HepG2 (cell line): ENCODE data around the gene RIPK1. TPM values are rescaled to one million over a fixed set of nuclear protein-coding genes. Genes with fewer than 3 reads are reported as not detected.

Experiments
- ELF4 ChIP-seq: sonication (generic); formaldehyde crosslinking; IDR thresholded peaks from 2 replicates; pipeline ENCODE4 v1.5.0; 2020; ENCODE audit warnings: missing genetic modification reagents, mild to moderate bottlenecking, moderate library complexity, borderline replicate concordance
- KMT2B ChIP-seq: IDR thresholded peaks from 2 replicates; pipeline ENCODE4 v1.6.1; 2016; ENCODE audit warnings: missing genetic modification reagents, missing compliant biosample characterization
- MIXL1 ChIP-seq: IDR thresholded peaks from 2 replicates; pipeline ENCODE4 v1.6.1; 2016
- MTF1 ChIP-seq: sonication (generic); formaldehyde crosslinking; IDR thresholded peaks from 2 replicates; pipeline ENCODE4 v1.5.0; 2020; ENCODE audit warnings: missing genetic modification reagents
- NPAS2 ChIP-seq: sonication (generic); formaldehyde crosslinking; IDR thresholded peaks from 2 replicates; pipeline ENCODE4 v1.8.0; 2022; ENCODE audit warnings: mild to moderate bottlenecking, missing genetic modification reagents, borderline replicate concordance
- PITX1 ChIP-seq: sonication (generic); formaldehyde crosslinking; IDR thresholded peaks from 2 replicates; pipeline ENCODE4 v1.5.1; 2020; ENCODE audit warnings: mild to moderate bottlenecking, missing genetic modification reagents
- SP5 ChIP-seq: IDR thresholded peaks from 2 replicates; pipeline ENCODE4 v1.6.1; 2016; ENCODE audit warnings: low read depth, borderline replicate concordance
- TARDBP ChIP-seq: sonication (generic); formaldehyde crosslinking; IDR thresholded peaks from 2 replicates; pipeline ENCODE4 v1.8.0; 2022; ENCODE audit warnings: mild to moderate bottlenecking, missing genetic modification reagents
- ZKSCAN5 ChIP-seq: sonication (generic); formaldehyde crosslinking; IDR thresholded peaks from 2 replicates; pipeline ENCODE4 v1.5.1; 2020; ENCODE audit warnings: mild to moderate bottlenecking, missing genetic modification reagents
- ZNF124 ChIP-seq: sonication (generic); formaldehyde crosslinking; IDR thresholded peaks from 2 replicates; pipeline ENCODE4 v1.4.0; 2020; ENCODE audit warnings: missing genetic modification reagents
- ZNF431 ChIP-seq: sonication (generic); formaldehyde crosslinking; IDR thresholded peaks from 2 replicates; pipeline ENCODE4 v1.9.0; 2022; ENCODE audit warnings: missing genetic modification reagents, low read depth, mild to moderate bottlenecking, borderline replicate concordance
- ZNF746 ChIP-seq: sonication (generic); formaldehyde crosslinking; IDR thresholded peaks from 2 replicates; pipeline ENCODE4 v1.8.0; 2022; ENCODE audit warnings: mild to moderate bottlenecking, missing genetic modification reagents
- ZNF883 ChIP-seq: sonication (generic); formaldehyde crosslinking; IDR thresholded peaks from 2 replicates; pipeline ENCODE4 v1.5.1; 2020; ENCODE audit warnings: mild to moderate bottlenecking, missing genetic modification reagents; ENCODE audit errors: not compliant biosample characterization
- polyA plus RNA-seq, 8 experiments: library from polyadenylated mRNA; depleted of rRNA in 3 of 8; stranded (reverse) in 7 of 8; unstranded in 1 of 8; fragments of >200 nt; fragmentation: Illumina TruSeq in 4 of 8; extraction: Trizol in 4 of 8; gene quantifications; 2 replicates each; pipeline versions ENCODE4 v1.2.1 to v1.2.3, GENCODE V29; 2011 to 2016; ENCODE audit warnings: low read depth in 4 of 8, missing spikeins in 1 of 8, mixed read lengths in 1 of 8; ENCODE audit not compliant: insufficient read depth in 1 of 8
- total RNA-seq, 5 experiments: library from RNA; depleted of rRNA; stranded (reverse); fragments of >200 nt; fragmentation: Illumina TruSeq; extraction: Trizol; gene quantifications; 2 replicates each; pipeline ENCODE4 v1.2.3, GENCODE V29; 2016; ENCODE audit warnings: low read depth in 1 of 5
- TF ChIP-seq, protein P1 (sequence below): sonication (generic); formaldehyde crosslinking; IDR thresholded peaks from 2 replicates; pipeline ENCODE4 v1.5.0; 2020; ENCODE audit warnings: mild to moderate bottlenecking, missing genetic modification reagents
- TF ChIP-seq, protein P2 (sequence below): sonication (generic); formaldehyde crosslinking; IDR thresholded peaks from 2 replicates; pipeline ENCODE4 v1.4.0; 2020; ENCODE audit warnings: missing genetic modification reagents
- TF ChIP-seq, protein P3 (sequence below): sonication (generic); formaldehyde crosslinking; IDR thresholded peaks from 2 replicates; pipeline ENCODE4 v1.5.1; 2020; ENCODE audit warnings: mild to moderate bottlenecking, missing genetic modification reagents, moderate library complexity

The RIPK1 gene
- total and polyA plus RNA-seq, 2 of the 13 experiments (the other 11 are each of a cell fraction or from before 2014, with no cell fraction given) = 9.0 to 10.3 TPM

DNA sequence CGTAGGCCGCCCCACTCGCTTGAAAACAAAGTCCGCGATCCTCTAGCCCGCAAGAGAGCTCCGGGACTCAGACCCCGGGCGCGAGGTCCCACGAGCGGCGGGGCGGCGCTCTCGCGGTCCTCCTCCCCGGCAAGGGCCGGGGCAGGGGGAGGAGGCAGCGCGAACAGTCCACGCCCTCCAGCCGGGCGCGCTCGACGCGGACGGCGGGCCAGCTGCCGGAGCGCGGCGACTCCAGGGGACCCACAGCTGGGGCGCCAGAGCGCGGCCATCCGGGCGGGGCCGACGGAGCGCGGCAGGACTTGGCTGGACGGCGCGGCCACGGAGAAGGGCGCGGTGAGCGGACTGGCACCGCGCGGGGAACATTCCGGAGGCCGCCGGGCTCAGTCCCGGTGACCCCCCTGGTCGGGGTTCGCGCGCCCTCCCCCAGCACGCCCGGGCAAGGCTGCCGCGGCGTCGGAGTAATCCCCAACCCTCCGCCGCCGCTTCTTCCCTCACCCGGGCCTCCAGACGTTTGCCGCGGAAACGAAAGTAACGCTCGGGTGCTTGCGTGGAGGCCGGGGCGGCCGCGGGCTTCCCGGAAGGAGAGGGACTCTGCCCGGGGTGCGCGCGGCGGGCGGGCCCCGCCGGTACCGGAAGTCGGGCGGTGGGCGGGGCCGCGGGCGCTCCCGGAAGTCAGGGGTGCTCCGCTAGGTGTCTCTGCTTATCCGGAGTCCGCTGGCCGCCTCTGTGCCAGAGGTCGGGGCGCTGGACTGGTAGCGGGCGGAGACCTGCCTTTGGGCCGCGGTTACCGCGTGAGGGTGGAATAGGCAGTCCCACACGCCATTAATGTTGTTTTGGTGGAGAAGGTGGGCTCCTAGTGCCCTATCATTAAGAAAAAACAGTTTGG, at the start of gene RIPK1 (continued):
- TF ChIP-seq MTF1 (CRISPR knock-in tag) (peak; percentile 31; the same call in 1 of the 2 replicates), NPAS2 (CRISPR knock-in tag) (no peak), MIXL1 (CRISPR knock-in tag) (no peak; the same call in 1 of the 2 replicates), ZNF431 (CRISPR knock-in tag) (peak; percentile 77; the same call in 1 of the 2 replicates), ELF4 (CRISPR knock-in tag) (peak; percentile 97; the same call in 1 of the 2 replicates), ZNF883 (CRISPR knock-in tag) (peak; percentile 88), PITX1 (CRISPR knock-in tag) (peak; percentile 56; the same call in 1 of the 2 replicates), SP5 (CRISPR knock-in tag) (peak; percentile 80), ZNF746 (CRISPR knock-in tag) (0 out of 2 replicates have a peak, but pooled peaks have one; percentile 14), KMT2B (peak; percentile 82; the same call in 1 of the 2 replicates), ZNF124 (CRISPR knock-in tag) (peak; percentile 30; the same call in 1 of the 2 replicates), TARDBP (CRISPR knock-in tag) (peak; percentile 72), ZKSCAN5 (CRISPR knock-in tag) (no peak; the same call in 1 of the 2 replicates)
- TF ChIP-seq, protein P1, sequence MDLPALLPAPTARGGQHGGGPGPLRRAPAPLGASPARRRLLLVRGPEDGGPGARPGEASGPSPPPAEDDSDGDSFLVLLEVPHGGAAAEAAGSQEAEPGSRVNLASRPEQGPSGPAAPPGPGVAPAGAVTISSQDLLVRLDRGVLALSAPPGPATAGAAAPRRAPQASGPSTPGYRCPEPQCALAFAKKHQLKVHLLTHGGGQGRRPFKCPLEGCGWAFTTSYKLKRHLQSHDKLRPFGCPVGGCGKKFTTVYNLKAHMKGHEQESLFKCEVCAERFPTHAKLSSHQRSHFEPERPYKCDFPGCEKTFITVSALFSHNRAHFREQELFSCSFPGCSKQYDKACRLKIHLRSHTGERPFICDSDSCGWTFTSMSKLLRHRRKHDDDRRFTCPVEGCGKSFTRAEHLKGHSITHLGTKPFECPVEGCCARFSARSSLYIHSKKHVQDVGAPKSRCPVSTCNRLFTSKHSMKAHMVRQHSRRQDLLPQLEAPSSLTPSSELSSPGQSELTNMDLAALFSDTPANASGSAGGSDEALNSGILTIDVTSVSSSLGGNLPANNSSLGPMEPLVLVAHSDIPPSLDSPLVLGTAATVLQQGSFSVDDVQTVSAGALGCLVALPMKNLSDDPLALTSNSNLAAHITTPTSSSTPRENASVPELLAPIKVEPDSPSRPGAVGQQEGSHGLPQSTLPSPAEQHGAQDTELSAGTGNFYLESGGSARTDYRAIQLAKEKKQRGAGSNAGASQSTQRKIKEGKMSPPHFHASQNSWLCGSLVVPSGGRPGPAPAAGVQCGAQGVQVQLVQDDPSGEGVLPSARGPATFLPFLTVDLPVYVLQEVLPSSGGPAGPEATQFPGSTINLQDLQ (CRISPR knock-in tag) = 0 out of 2 replicates have a peak, but pooled peaks have one; percentile 22
- TF ChIP-seq, protein P2, sequence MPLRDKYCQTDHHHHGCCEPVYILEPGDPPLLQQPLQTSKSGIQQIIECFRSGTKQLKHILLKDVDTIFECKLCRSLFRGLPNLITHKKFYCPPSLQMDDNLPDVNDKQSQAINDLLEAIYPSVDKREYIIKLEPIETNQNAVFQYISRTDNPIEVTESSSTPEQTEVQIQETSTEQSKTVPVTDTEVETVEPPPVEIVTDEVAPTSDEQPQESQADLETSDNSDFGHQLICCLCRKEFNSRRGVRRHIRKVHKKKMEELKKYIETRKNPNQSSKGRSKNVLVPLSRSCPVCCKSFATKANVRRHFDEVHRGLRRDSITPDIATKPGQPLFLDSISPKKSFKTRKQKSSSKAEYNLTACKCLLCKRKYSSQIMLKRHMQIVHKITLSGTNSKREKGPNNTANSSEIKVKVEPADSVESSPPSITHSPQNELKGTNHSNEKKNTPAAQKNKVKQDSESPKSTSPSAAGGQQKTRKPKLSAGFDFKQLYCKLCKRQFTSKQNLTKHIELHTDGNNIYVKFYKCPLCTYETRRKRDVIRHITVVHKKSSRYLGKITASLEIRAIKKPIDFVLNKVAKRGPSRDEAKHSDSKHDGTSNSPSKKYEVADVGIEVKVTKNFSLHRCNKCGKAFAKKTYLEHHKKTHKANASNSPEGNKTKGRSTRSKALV = peak; percentile 57
- TF ChIP-seq, protein P3, sequence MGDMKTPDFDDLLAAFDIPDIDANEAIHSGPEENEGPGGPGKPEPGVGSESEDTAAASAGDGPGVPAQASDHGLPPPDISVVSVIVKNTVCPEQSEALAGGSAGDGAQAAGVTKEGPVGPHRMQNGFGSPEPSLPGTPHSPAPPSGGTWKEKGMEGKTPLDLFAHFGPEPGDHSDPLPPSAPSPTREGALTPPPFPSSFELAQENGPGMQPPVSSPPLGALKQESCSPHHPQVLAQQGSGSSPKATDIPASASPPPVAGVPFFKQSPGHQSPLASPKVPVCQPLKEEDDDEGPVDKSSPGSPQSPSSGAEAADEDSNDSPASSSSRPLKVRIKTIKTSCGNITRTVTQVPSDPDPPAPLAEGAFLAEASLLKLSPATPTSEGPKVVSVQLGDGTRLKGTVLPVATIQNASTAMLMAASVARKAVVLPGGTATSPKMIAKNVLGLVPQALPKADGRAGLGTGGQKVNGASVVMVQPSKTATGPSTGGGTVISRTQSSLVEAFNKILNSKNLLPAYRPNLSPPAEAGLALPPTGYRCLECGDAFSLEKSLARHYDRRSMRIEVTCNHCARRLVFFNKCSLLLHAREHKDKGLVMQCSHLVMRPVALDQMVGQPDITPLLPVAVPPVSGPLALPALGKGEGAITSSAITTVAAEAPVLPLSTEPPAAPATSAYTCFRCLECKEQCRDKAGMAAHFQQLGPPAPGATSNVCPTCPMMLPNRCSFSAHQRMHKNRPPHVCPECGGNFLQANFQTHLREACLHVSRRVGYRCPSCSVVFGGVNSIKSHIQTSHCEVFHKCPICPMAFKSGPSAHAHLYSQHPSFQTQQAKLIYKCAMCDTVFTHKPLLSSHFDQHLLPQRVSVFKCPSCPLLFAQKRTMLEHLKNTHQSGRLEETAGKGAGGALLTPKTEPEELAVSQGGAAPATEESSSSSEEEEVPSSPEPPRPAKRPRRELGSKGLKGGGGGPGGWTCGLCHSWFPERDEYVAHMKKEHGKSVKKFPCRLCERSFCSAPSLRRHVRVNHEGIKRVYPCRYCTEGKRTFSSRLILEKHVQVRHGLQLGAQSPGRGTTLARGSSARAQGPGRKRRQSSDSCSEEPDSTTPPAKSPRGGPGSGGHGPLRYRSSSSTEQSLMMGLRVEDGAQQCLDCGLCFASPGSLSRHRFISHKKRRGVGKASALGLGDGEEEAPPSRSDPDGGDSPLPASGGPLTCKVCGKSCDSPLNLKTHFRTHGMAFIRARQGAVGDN (CRISPR knock-in tag) = peak; percentile 93; the same call in 1 of the 2 replicates
